Ishikawa (cell line): ENCODE results near the gene C17orf107.

Experiments used
- CEBPB ChIP-seq: IDR thresholded peaks from 2 replicates; pipeline ENCODE4 v1.6.1; 2012
- CREB1 ChIP-seq: IDR thresholded peaks from 2 replicates; pipeline ENCODE4 v1.6.1; 2012; ENCODE audit warnings: low read depth
- EGR1 ChIP-seq: IDR thresholded peaks from 2 replicates; pipeline ENCODE4 v1.6.1; 2012
- EP300 ChIP-seq: IDR thresholded peaks from 2 replicates; pipeline ENCODE4 v1.6.1; 2012; ENCODE audit warnings: borderline replicate concordance
- FOXM1 ChIP-seq: IDR thresholded peaks from 2 replicates; pipeline ENCODE4 v1.6.1; 2012; ENCODE audit warnings: low read depth, borderline replicate concordance
- NFIC ChIP-seq: IDR thresholded peaks from 2 replicates; pipeline ENCODE4 v1.6.1; 2012
- RAD21 ChIP-seq: IDR thresholded peaks from 2 replicates; pipeline ENCODE4 v1.6.1; 2012; ENCODE audit warnings: low read depth
- TAF1 ChIP-seq: IDR thresholded peaks from 2 replicates; pipeline ENCODE4 v1.6.1; 2012; ENCODE audit warnings: low read depth, mild to moderate bottlenecking
- TCF12 ChIP-seq: IDR thresholded peaks from 2 replicates; pipeline ENCODE4 v1.6.1; 2012; ENCODE audit warnings: low read depth
- TEAD4 ChIP-seq: IDR thresholded peaks from 2 replicates; pipeline ENCODE4 v1.6.1; 2012
- YY1 ChIP-seq: IDR thresholded peaks from 2 replicates; pipeline ENCODE4 v1.6.1; 2012; ENCODE audit warnings: low read depth
- ZBTB7A ChIP-seq: IDR thresholded peaks from 2 replicates; pipeline ENCODE4 v1.6.1; 2012; ENCODE audit warnings: low read depth
- TF ChIP-seq, protein P1 (sequence below): IDR thresholded peaks from 2 replicates; pipeline ENCODE4 v1.6.1; 2012
- TF ChIP-seq, protein P2 (sequence below): IDR thresholded peaks from 2 replicates; pipeline ENCODE4 v1.6.1; 2012
- TF ChIP-seq, protein P3 (sequence below): IDR thresholded peaks from 2 replicates; pipeline ENCODE4 v1.6.1; 2012; ENCODE audit warnings: low read depth, mild to moderate bottlenecking

The C17orf107 gene

DNA sequence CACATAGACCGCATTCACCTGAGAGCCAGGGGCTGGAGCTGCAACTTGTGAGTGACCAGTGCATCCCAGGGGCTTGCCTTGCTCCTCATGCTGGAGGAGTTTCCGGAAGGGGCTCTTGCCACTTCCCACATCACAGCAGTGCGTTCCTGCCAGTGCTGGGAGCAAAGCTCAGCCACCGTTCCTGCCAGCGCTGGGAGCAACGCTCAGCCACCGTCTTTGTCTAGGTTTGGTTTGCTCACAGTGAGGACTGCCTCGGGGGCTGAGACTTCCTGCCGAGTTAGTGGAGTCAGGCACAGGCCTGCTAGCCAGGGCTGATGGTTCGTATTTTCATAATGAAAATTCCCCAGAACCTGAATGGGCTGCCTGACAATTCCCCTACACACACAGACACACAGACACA is 9.0 kb downstream of the C17orf107 start:
- TF ChIP-seq TCF12 (no peak), EGR1 (no peak), YY1 (no peak), TEAD4 (no peak), CREB1 (no peak), EP300 (no peak), NFIC (no peak), ZBTB7A (no peak), CEBPB (no peak), RAD21 (no peak), FOXM1 (no peak), TAF1 (no peak)
- TF ChIP-seq, protein P1, sequence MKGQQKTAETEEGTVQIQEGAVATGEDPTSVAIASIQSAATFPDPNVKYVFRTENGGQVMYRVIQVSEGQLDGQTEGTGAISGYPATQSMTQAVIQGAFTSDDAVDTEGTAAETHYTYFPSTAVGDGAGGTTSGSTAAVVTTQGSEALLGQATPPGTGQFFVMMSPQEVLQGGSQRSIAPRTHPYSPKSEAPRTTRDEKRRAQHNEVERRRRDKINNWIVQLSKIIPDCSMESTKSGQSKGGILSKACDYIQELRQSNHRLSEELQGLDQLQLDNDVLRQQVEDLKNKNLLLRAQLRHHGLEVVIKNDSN: no peak
- TF ChIP-seq, protein P2, sequence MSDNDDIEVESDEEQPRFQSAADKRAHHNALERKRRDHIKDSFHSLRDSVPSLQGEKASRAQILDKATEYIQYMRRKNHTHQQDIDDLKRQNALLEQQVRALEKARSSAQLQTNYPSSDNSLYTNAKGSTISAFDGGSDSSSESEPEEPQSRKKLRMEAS: no peak
- TF ChIP-seq, protein P3, sequence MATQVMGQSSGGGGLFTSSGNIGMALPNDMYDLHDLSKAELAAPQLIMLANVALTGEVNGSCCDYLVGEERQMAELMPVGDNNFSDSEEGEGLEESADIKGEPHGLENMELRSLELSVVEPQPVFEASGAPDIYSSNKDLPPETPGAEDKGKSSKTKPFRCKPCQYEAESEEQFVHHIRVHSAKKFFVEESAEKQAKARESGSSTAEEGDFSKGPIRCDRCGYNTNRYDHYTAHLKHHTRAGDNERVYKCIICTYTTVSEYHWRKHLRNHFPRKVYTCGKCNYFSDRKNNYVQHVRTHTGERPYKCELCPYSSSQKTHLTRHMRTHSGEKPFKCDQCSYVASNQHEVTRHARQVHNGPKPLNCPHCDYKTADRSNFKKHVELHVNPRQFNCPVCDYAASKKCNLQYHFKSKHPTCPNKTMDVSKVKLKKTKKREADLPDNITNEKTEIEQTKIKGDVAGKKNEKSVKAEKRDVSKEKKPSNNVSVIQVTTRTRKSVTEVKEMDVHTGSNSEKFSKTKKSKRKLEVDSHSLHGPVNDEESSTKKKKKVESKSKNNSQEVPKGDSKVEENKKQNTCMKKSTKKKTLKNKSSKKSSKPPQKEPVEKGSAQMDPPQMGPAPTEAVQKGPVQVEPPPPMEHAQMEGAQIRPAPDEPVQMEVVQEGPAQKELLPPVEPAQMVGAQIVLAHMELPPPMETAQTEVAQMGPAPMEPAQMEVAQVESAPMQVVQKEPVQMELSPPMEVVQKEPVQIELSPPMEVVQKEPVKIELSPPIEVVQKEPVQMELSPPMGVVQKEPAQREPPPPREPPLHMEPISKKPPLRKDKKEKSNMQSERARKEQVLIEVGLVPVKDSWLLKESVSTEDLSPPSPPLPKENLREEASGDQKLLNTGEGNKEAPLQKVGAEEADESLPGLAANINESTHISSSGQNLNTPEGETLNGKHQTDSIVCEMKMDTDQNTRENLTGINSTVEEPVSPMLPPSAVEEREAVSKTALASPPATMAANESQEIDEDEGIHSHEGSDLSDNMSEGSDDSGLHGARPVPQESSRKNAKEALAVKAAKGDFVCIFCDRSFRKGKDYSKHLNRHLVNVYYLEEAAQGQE: no peak

DNA sequence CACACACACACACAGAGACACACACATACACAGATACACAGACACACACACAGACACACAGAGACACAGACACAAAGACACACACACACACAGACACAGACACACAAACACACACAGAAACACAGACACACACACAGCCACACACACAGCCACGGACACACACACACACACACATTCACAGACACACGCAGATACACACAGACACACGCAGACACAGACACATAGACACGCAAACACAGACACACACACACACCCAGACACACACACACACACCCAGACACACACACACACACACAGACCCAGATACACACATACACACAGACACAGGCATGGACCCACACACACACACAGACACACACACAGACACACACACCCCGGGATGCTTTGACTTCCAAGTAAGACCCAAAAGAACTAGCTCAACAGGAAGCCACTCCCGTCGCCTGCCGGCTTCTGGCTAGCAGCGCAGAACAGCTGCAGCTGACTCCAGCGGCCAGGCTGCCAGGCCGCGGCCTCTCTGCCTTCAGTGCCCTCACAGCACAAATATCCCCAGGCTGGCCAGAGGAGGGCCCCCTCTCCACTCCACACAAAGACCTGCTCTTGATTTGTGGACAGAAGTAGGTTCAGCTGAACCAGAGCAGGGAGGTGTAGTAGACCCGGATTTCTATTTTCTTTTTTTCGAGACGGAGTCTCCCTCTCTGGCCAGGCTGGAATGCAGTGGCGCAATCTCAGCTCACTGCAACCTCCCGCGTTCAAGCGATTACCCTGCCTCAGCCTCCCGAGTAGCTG is 9.6 kb downstream of the C17orf107 start:
- TF ChIP-seq YY1 (no peak), CEBPB (peak; percentile 79), TEAD4 (0 out of 2 replicates have a peak, but pooled peaks have one; percentile 29), RAD21 (peak; percentile 88)

DNA sequence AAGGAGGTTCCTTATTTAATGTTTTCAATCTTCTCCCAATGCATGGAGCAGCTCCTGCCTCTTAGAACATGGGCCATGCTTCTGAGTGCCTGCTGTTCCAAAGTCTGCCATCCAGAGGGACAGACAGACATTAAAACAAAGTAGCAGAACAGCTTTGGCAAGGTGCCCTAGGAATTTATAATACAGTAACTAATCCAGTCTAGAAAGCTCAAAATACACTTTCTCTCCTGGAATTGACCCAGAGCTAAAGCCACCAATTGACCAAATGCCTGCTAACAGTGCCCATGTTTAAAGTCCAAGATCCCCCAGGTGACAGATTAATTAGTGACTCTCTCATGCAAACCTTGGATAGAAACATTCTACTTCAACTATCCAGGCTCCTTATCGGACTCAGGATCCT is 14.7 kb downstream of the C17orf107 start:
- TF ChIP-seq FOXM1 (no peak), CREB1 (no peak), CEBPB (no peak), TEAD4 (no peak; the same call in 1 of the 2 replicates), NFIC (peak; percentile 47)
- TF ChIP-seq, protein P3: no peak

DNA sequence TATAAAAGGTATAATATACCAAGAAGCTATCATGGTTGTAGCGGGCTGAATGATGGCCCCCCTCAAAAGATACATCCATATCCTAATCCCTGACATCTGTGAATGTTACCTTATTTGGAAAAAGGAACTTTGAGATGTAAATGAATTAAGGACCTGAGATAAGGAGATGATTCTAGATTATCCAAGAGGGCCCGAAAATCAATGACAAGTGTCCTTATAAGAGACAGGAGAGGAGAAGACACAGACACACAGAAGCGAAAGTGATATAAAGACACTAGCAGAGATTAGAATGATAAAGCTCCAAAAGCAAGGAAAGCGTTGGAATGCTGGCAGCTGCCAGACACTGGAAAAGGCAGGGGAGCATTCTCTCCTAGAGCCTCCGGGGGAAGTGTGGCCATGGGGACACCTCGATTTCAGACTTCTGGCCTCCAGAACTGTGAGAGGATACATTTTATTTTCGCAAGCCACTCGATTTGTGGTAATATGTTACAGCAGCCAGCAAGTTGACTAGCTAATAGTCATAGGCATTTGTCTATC is 20.2 kb downstream of the C17orf107 start:
- no peak for TF ChIP-seq TEAD4
- no peak for TF ChIP-seq TAF1
- no peak for TF ChIP-seq ZBTB7A
- no peak for TF ChIP-seq NFIC
- no peak for TF ChIP-seq CREB1
- no peak for TF ChIP-seq FOXM1
- TF ChIP-seq RAD21: no peak
- TF ChIP-seq, protein P3: no peak
- TF ChIP-seq CEBPB: no peak
- no peak for TF ChIP-seq EP300
- no peak for TF ChIP-seq TCF12
- TF ChIP-seq, protein P1: no peak
- TF ChIP-seq, protein P2: no peak
- TF ChIP-seq YY1: no peak
- TF ChIP-seq EGR1: no peak
